ENCODE data around the gene DEPDC5. TPM values are rescaled to one million over a fixed set of nuclear protein-coding genes. Genes with fewer than 3 reads are reported as not detected.
"Not testable (repeated sequence)": the region's sequence is repeated elsewhere in the genome, so short reads cannot be mapped to it uniquely, and the experiment has no call there.

Gene DEPDC5
- total RNA-seq, result 25.9 TPM

DNA sequence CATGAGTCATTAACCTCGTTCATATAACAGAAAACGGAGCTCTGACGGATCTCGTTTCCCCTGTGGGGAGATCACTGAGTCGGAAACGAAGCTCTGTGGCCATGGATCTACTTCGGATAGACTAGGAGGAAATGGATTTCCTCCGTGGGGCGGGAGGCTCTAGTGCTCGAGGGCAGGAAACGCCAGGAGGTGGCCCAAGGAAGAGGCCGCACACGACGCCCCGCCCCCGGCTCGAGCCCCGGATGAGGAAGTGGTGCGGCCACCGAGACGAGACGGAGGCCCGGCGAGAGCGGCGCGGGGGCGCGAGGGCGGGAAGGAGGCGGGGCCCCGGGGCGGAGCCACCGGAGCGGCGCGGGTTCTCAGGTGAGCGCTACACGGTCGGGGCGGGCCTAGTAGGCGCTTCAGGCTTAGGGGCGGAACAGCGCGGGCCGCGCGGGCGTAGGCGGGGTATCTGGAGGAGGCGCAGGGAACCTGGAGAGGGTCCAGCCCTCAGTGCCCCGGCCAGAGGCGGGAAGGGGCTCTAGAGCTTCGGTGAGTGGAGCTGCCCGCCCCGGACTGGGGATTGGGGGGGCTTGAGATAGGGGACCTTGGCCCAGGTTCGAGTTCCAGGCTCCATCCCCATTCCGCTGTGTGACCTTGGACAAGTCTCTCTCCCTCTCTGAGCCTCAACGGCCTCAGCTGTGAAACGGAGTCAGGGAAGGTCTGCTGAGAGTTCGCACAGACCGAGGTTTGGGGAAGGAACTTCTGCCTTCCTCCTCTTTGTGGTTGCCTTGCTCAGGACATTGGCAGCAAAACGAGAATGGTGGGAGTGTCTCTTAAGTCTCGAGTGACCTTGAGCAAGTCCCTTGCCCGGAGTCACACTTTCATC, at the start of gene DEPDC5:
Gene DEPDC5, plus strand, starts transcription at position 386 of the 868 bp plus-strand sequence. CDS start 903 bp downstream, outside the sequence.
- H3K4me3 ChIP-seq (ENCODE audit: low read length), result peak within 1 kb of the TSS; percentile 75
- H3K4me1 ChIP-seq (ENCODE audit: insufficient read depth, low read length), result peaks cover 42% of the 10 kb centered on the region

DNA sequence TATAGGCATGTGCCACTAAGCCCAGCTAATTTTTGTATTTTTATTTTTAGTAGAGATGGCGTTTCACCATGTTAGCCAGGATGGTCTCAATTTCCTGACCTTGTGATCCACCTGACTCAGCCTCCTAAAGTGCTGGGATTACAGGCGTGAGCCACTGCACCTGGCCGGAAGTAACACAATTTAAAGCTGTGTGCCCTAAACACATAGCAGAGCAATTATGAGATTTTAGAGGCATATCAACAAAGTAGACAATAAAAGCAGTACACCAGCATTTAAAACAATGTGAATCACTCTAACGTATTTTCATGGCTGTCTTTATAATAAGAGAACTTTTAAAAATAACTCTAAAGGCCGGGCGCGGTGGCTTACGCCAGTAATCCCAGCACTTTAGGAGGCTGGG, 46.3 kb upstream of the DEPDC5 start:
- H3K4me1 ChIP-seq (ENCODE audit: insufficient read depth, low read length), result no peaks in the 10 kb centered on the region
- H3K4me3 ChIP-seq (ENCODE audit: low read length), result no peak overlapping the region
- H3K27me3 ChIP-seq (ENCODE audit: insufficient read depth, low read length), result no peaks in the 10 kb centered on the region
- H3K9me3 ChIP-seq (ENCODE audit: low read depth, low read length), result no peaks in the 10 kb centered on the region

More for the DNA sequence above, at the start of gene DEPDC5:
- no peaks in the 10 kb centered on the region for H3K27me3 ChIP-seq (ENCODE audit: insufficient read depth, low read length)
- H3K9me3 ChIP-seq (ENCODE audit: low read depth, low read length), result no peaks in the 10 kb centered on the region

DNA sequence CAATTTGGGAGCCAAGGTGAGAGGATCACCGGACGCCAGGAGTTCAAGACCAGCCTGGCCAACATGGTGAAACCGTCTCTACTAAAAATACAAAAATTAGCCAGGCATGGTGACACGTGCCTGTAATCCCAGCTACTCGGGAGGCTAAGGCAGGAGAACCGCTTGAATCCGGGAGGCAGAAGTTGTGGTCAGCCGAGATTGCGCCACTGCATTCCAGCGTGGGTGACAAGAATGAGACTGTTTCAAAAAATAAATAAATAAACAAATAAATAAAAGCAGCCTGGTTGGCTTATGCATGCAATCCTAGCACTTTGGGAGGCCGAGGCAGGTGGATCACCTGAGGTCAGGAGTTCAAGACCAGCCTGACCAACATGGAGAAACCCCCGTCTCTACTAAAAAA, 42.6 kb upstream of the DEPDC5 start:
- H3K4me1 ChIP-seq (ENCODE audit: insufficient read depth, low read length); H3K4me3 ChIP-seq (ENCODE audit: low read length); H3K9me3 ChIP-seq (ENCODE audit: low read depth, low read length); H3K27me3 ChIP-seq (ENCODE audit: insufficient read depth, low read length): not testable (repeated sequence)

DNA sequence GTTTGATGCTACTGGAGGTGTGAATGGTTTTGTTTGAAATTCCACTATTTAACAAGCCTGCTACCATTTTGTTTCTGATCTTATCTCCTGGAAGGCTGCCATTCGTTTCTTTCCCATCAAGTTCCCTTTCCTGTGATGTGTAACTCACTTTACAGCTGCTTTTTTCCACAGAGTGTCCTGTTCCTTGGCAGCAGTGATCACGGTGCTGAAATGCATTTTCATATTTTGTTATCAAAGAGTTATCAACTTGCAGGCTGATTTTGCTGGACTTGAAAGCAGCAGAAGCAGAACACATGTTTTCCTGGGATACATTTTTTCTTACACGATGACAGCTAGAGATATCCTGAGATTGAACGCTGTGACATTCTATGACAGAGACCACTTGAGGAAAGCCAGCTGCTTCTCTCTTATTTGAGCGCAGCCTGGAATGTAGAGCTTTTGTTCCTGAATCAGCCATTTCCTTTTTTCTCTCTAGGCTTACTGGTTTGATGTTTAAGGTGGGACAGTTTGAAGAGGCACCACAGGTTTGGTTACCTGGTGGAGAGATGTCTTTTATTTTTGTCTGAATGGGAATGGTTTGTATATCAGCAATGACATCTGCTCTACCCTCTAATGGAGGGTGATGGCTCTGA, 38.6 kb upstream of the DEPDC5 start:
- no peaks in the 10 kb centered on the region for H3K27me3 ChIP-seq (ENCODE audit: insufficient read depth, low read length)

DNA sequence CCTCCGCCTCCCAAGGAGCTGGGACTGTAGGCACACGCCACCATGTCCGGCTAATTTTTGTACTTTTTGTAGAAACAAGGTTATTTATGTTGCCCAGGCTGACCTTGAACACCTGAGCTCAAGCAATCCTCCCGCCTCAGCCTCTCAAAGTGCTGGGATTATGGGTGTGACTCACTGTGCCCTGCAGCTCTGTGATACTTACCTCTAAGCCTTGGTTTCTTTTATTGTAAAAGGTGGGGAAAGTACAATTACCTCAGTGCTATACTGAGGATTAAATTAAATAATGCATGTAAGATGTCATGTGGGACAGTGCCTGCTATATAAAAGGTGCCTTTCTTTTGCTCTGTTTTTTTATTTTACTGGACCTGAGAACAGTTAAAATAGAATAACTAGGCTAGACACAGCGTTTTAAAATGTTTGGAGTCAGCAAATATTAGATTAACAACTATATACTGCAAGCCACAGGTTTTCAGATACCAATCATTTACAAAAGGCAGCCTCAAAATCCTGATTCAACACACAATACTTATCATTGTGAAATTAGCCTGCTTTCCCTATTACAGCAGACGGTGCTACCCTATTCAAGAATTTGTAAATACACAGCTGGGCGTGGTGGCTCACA, 33.9 kb upstream of the DEPDC5 start:
- Histone ChIP-seq H3K9me3 (ENCODE audit: low read depth, low read length) (no peaks in the 10 kb centered on the region), H3K4me3 (ENCODE audit: low read length) (no peak overlapping the region), H3K4me1 (ENCODE audit: insufficient read depth, low read length) (no peaks in the 10 kb centered on the region), H3K27me3 (ENCODE audit: insufficient read depth, low read length) (no peaks in the 10 kb centered on the region)

More for the DNA sequence above, 38.6 kb upstream of the DEPDC5 start:
- Histone ChIP-seq H3K9me3 (ENCODE audit: low read depth, low read length) (no peaks in the 10 kb centered on the region), H3K4me1 (ENCODE audit: insufficient read depth, low read length) (no peaks in the 10 kb centered on the region), H3K4me3 (ENCODE audit: low read length) (no peak overlapping the region)

DNA sequence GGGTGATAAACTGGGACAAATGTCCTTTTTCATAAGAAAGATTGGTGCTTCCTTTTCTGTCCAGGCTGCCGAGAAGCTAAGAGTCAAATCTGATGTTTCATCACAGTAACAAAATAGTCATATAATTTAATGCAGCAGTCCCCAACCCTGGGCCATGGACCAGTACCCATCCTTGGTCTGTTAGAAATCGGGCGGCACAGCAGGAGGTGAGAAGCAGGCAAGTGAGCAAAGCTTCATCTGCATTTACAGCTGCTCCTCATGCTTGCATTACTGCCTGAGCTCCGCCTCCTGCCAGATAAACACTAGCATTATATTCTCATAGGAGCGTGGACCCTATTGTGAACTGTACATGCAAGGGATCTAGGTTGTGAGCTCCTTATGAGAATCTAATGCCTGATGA, 30.1 kb upstream of the DEPDC5 start:
- Histone ChIP-seq H3K9me3 (ENCODE audit: low read depth, low read length) (no peaks in the 10 kb centered on the region), H3K27me3 (ENCODE audit: insufficient read depth, low read length) (no peaks in the 10 kb centered on the region), H3K4me3 (ENCODE audit: low read length) (no peak overlapping the region), H3K4me1 (ENCODE audit: insufficient read depth, low read length) (no peaks in the 10 kb centered on the region)

DNA sequence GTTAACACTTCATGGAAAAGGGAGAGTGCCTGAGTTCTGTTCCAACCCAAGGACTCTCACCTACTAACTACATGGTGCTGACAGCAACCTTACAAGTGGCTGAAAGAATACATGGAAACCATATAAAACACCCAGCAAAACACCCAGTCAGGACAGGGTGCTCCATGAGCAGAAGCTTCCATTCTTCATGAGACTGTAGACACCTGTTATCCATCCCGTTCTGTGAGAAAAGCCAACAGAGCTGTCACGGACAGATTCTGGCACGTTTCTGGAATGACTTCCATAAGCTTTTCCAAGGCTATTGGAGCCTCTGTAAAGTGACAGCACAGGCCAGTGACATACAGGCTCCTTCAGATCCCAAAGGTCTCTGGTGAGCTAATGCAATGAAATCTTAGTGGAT, 27.1 kb upstream of the DEPDC5 start:
- Histone ChIP-seq H3K4me3 (ENCODE audit: low read length) (no peak overlapping the region), H3K27me3 (ENCODE audit: insufficient read depth, low read length) (no peaks in the 10 kb centered on the region), H3K9me3 (ENCODE audit: low read depth, low read length) (no peaks in the 10 kb centered on the region), H3K4me1 (ENCODE audit: insufficient read depth, low read length) (no peaks in the 10 kb centered on the region)

DNA sequence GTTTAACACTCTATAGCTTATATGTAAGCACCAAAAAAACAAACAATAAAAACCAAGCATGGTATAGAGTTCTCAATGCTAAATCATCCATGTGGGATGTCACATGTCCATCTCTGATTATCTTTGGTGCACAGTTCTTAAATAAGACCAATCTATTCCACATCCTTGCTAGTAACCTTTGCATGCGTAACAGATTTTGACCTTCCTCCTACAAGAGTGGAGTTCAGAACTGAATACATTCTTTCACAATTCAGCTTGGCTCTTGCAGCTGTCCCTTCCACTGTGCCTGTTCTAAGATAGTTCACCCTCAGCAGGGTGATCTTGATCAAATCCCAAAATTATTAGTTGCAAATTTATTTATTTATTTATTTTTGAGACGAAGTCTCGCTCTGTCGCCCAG, 25.0 kb upstream of the DEPDC5 start:
- Histone ChIP-seq H3K27me3 (ENCODE audit: insufficient read depth, low read length) (no peaks in the 10 kb centered on the region), H3K9me3 (ENCODE audit: low read depth, low read length) (no peaks in the 10 kb centered on the region), H3K4me3 (ENCODE audit: low read length) (no peak overlapping the region), H3K4me1 (ENCODE audit: insufficient read depth, low read length) (no peaks in the 10 kb centered on the region)

DNA sequence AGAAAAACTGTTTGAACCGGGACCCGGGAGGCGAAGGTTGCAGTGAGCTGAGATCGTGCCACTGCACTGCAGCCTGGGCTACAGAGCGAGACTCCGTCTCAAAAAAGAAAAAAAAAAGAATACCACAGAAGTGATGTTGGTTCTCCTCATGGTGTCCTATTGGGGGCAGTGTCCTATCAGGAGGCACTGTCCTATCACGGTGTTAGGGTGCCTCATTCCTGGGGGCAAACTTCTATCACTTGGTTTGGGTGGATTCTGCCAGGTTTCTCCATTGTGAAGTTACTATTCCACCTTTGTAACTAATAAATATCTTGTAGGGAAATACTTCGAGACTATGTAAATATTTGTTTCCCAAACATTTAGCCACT, 23.5 kb upstream of the DEPDC5 start:
- no peaks in the 10 kb centered on the region for H3K4me1 ChIP-seq (ENCODE audit: insufficient read depth, low read length)
- H3K27me3 ChIP-seq (ENCODE audit: insufficient read depth, low read length), result no peaks in the 10 kb centered on the region
- no peak overlapping the region for H3K4me3 ChIP-seq (ENCODE audit: low read length)
- H3K9me3 ChIP-seq (ENCODE audit: low read depth, low read length), result no peaks in the 10 kb centered on the region

DNA sequence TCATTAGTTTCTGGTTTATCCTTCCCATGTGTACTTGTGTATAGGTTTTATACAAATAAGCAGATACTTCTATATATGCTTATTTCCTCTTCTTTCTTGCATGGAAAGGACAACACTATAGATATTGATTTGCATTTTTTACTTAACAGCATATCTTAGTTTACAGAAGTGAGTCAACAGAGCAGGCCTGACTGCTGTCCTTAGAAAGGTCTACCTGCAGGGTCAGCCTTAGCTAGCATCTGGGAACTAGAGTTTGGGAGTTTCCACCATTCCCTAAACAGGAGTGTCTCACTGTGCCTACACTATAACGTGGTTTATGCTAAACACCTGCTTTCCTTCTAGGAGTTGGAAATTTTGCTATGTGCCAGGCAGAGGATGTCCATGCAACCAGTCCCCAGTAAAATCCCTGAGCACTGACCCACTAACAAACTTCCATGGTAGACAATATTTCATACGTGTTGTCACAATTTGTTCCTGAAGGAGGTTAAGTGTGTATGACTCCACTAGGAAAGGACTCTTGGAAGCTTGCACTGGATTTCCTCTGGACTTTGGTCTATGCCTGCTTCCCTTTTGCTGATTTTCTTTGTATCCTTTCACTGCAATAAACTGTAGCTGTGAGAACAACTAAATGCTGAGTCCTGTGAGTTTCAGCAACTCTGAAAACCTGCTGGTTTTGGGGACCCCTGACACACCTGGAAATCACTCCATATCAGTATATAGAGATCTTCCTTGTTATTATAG, 21.6 kb upstream of the DEPDC5 start:
- H3K27me3 ChIP-seq (ENCODE audit: insufficient read depth, low read length), result no peaks in the 10 kb centered on the region
- H3K4me1 ChIP-seq (ENCODE audit: insufficient read depth, low read length), result no peaks in the 10 kb centered on the region
- no peak overlapping the region for H3K4me3 ChIP-seq (ENCODE audit: low read length)
- no peaks in the 10 kb centered on the region for H3K9me3 ChIP-seq (ENCODE audit: low read depth, low read length)

DNA sequence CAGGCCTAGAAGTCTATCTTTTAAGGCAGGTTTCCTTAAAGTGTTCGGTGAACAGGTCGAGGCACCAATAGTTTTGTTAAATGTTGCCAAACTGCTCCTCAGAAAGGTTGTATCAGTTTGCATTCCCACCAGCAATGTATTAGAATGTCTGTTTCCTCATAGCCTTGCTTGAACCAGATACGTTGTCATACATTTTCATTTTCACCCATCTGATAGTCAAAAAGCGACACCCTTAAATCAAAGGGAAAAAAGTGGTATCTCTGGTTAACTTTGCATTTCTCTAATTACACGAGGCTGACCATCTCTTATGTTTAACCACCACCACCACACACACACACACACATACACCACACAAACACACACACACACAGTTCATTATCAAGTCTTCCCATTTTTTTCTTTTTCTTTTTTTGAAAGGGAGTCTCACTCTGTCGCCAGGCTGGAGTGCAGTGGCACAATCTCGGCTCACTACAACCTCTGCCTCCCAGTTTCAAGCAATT, 20.2 kb upstream of the DEPDC5 start:
- Histone ChIP-seq H3K9me3 (ENCODE audit: low read depth, low read length) (no peaks in the 10 kb centered on the region), H3K4me1 (ENCODE audit: insufficient read depth, low read length) (peaks cover 3% of the 10 kb centered on the region), H3K4me3 (ENCODE audit: low read length) (no peak overlapping the region), H3K27me3 (ENCODE audit: insufficient read depth, low read length) (no peaks in the 10 kb centered on the region)

DNA sequence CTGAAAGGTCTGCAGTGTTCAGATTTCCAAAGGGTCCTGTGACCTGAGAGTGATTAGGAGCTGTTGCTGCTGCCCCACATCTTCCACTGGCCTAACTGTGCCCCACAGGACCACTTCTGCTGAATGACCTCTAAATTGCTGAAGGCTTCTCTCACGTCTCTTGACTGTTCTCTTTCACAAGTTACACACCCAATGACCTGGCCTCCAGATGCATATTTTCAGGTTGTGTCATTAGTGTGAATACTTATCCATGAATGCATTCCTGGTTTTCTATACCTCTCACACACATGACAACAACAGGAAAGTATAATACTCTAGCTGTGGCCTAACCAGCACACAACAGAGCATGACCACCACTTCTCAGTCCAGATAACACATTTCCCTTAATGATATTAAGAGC, 19.3 kb upstream of the DEPDC5 start:
- H3K4me1 ChIP-seq (ENCODE audit: insufficient read depth, low read length), result peaks cover 3% of the 10 kb centered on the region
- H3K4me3 ChIP-seq (ENCODE audit: low read length), result no peak overlapping the region
- no peaks in the 10 kb centered on the region for H3K9me3 ChIP-seq (ENCODE audit: low read depth, low read length)
- no peaks in the 10 kb centered on the region for H3K27me3 ChIP-seq (ENCODE audit: insufficient read depth, low read length)

DNA sequence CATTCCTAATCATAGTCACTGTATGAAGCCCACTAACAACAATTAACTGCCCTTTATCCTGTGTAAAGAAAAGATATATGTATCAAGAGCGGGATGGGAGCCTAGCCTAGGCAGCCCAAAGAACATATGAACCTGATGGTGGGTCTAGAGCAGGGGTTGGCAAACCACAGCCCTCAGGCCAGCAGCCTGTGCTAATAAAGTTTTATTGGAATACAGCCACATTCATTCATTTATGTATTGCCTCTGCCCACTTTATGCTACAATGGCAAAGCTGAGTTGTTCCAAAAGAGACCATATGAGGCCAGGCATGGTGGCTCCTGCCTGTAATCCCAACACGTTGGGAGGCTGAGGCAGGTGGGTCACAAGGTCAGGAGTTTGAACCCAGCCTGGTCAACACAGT, 17.4 kb upstream of the DEPDC5 start:
- Histone ChIP-seq H3K4me3 (ENCODE audit: low read length) (no peak overlapping the region), H3K9me3 (ENCODE audit: low read depth, low read length) (no peaks in the 10 kb centered on the region), H3K4me1 (ENCODE audit: insufficient read depth, low read length) (peaks cover 19% of the 10 kb centered on the region), H3K27me3 (ENCODE audit: insufficient read depth, low read length) (no peaks in the 10 kb centered on the region)

DNA sequence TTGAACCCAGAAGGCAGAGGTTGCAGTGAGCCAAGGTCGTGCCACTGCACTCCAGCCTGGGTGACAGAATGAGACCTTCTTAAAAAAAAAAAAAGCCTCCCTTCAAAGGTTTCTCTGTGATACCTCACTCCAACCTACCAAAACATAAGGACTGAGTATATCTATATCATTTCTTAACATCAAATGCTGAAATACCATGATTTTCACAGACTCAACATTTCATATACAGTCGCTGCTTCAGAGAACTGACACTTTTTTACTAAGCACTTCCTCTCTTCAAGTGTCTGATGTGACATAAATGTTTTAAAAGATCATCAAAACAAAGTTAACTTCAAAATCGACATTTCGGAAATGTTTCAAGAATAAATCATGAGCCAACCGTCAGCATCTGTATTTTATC, 15.9 kb upstream of the DEPDC5 start:
- Histone ChIP-seq H3K9me3 (ENCODE audit: low read depth, low read length) (no peaks in the 10 kb centered on the region), H3K4me3 (ENCODE audit: low read length) (no peak overlapping the region), H3K27me3 (ENCODE audit: insufficient read depth, low read length) (no peaks in the 10 kb centered on the region), H3K4me1 (ENCODE audit: insufficient read depth, low read length) (peaks cover 31% of the 10 kb centered on the region)

DNA sequence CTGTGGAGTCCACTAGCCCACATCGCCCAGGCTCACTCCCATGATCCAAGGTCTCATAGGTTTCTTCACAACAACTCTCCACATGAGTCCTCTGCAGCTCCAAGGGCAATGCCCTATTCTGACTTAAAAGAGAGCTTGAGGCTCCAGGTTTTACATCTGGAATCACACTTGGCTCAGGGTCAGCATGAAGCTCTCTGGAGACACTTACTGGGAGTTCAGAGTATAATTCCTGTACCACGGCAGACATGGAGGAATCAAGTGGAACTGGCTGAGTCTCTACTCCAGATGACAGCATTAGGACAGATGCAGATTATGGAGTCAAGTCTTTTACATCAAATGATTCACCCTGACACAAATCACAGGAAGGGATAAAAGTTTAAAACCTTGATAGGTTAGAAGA, 15.3 kb upstream of the DEPDC5 start:
- Histone ChIP-seq H3K4me3 (ENCODE audit: low read length) (no peak overlapping the region), H3K9me3 (ENCODE audit: low read depth, low read length) (no peaks in the 10 kb centered on the region), H3K4me1 (ENCODE audit: insufficient read depth, low read length) (peaks cover 31% of the 10 kb centered on the region), H3K27me3 (ENCODE audit: insufficient read depth, low read length) (no peaks in the 10 kb centered on the region)
